NT2/D1 (cell line): ENCODE data around the gene UPP1.

Source experiments
- YY1 ChIP-seq: IDR thresholded peaks from 2 replicates; pipeline ENCODE4 v1.6.1; 2011; ENCODE audit not compliant: insufficient read length, insufficient read depth
- ZNF274 ChIP-seq: IDR thresholded peaks from 2 replicates; pipeline ENCODE4 v1.6.1; 2011; ENCODE audit warnings: mild to moderate bottlenecking, low read depth, low read length

- TF ChIP-seq ZNF274 (no peak), YY1 (no peak)
These were observed 11.6 kb upstream of the UPP1 start for GRCh38 chr7:48077423-48077822.
